NCI-H1436 (cell line): ENCODE data around the gene SLC25A20.
"Not testable (repeated sequence)": the region's sequence is repeated elsewhere in the genome, so short reads cannot be mapped to it uniquely, and the experiment has no call there.

Source experiments
- DNase-seq: peaks from one replicate; lab custom pipeline; 2025; lab: John Stamatoyannopoulos, UW

The SLC25A20 gene

DNA sequence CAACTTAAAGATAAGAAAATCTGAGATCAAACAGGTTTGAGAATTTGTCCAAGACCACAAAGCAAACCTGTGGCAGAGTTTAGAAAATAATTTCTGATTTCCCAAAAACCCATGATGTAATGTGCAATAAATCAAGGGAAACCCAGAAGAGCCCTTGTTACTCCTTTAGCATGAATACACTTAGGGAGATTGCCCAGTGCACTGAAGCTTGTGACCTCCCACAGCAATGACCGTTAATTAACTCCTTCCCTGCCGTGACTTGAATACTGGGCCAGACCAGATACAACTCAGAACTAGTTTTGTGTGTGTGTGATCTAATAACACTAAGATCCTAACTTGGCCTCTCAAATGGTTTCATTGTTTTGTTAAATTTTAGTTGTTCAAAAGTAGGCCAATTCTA is 53.5 kb downstream of the SLC25A20 start:
- DNase-seq: no peak

DNA sequence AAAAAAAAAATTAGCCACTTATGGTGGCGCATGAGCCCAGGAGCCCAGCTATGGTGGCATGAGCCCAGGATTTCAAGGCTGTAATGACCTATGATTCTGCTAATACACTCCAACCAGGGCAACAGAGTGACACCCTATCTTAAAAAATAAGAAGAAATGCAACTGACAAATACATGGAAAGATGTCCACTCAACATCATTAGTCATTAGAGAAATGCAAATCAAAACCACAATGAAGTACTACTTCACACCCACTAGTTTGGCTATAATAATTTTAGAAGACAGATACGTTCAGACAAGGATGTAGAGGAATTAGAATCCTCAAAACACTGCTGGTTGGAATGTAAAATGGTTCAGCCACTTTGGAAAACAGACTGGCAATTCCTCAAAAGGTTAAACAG is 61.5 kb downstream of the SLC25A20 start:
- no peak for DNase-seq

DNA sequence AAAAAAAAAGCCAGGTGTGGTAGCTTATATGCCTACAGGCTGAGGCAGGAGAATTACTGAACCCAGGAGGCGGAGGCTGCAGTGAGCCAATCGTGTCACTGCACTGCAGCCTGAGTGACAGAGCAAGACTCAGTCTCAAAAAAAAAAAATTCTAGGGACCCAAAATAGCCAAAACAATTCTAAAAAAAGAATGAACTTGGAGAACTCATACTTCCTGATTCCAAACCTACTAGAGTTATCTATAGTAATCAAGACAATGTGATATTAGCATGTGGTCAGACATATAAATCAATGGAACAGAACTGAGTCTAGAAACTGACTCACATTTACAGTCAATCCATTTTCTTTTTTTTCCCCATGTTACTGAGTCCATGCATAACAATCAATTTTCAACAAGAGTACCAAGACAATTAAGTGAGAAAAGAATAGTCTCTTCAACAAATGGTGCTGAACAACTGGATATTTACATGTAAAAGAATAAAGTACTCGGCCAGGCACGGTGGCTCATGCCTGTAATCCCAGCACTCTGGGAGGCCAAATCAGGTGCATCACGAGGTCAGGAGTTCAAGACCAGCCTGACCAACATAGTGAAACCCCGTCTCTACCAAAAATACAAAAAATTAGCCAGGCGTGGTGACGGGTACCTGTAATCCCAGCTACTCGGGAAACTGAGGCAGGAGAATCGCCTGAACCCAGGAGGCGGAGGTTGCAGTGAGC is 62.9 kb downstream of the SLC25A20 start:
- no peak for DNase-seq

DNA sequence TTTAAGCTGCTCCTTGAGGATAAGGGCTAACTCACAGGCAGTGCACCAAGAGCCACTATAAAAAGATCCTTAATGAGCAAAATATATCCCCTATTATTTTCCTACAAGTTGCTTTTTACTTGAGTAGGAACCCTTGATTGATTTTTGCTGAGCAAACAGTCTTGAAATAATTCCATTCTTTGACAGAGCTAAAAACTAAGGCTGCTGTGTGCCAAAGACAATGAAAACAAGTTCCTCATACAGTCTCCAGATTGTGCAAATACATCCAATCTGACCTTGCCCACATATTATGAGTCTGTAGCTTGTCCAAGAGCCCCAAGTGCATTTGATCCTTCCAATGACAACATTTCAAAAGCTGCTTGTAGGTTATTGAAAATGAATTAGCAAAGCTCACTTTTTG is 66.0 kb downstream of the SLC25A20 start:
- no peak for DNase-seq

DNA sequence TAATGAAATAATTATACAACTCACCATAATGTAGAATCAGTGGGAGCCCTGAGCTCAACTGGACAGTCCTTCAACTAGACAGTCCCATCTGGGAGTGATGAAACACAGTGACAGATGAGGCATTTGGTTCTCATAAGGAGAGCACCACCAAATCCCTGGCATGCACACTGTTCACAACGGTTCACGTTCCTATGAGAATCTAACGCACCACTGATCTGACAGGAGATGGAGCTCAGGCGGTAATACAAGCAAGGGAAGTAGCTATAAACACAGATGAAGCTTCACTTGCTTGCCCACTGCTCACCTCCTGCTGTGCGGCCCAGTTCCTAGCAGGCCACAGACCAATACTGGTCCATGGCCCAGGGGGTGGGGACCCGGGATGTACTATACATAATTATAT is 68.0 kb downstream of the SLC25A20 start:
- no peak for DNase-seq

DNA sequence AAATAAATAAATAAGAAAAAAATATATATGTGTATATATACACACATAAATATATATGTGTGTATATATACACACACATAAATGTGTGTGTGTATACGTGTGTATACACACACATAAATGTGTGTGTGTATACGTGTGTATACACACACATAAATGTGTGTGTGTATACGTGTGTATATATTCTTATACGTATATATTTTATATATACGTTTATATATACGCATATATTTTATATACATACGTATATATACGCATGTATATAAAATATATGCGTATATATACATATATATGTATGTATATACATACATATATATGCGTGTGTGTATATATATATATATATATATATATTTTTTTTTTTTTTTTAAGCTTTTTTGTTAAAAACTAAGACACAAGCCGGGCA is 69.2 kb downstream of the SLC25A20 start:
- not testable (repeated sequence) for DNase-seq

DNA sequence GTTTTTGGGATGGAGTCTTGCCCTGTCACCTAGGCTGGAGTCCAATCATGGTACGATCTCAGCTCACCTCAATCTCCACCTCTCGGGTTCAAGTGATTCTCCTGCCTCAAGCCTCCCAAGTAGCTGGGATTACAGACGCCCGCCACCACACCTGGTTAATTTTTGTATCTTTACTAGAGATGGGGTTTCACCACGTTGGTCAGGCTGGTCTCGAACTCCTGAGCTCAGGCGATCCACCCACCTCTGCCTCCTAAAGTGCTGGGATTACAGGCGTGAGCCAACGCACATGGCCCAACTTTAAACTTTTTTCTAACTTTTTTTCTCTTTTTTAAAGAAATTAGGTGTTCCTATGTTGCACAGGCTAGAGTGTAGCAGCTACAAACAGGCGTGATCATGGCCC is 70.8 kb downstream of the SLC25A20 start:
- DNase-seq: not testable (repeated sequence)

DNA sequence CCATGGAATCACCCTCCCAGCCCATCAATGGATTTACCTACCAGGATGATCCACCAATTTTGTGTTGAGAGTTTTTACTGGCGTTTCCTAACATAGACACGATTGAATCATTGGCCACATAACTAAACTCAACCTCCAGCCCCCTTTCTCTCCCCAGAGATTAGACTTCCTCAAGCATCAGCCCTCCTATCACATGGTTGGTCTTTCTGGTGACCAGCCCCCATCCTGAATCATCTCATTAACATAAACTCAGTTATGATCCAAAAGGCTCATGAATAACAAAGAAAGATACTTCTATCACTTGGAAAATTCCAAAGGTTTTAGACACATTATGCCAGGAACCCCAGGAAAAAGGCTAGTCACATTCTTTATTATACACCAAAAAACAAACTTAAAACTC is 72.2 kb downstream of the SLC25A20 start:
- no peak for DNase-seq

DNA sequence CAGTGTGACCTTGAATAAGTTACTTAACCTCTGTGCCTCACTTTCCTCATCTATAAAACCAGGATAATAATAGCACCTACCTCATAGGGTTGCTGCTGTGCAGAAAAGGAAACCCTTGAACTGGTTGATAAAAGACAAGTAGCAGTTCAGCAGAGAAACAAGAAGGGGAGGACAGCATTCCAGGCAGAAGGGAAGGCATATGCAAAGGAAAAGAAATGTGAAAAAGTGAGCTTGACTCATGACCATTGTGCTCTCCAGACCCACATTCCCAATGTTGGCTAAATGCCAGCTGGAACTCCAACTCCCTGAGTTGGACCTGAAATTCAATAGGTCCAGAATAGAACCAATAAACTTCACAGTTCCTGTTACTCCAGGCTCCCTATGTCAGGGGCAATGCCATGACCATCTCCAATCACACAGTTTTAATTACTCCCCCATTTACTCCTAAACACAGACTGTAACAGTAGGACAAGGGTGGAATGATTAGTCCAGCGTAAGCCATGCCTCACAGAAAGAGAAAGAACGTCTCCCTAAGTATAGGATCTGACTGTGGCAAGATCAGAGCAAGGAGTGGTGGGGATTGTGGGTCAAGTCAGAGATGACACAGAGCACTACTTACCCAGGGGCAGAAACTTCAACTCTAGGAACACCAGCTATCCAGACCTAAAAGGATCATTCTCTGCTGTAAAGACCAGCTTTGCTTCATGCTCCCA is 77.9 kb downstream of the SLC25A20 start:
- DNase-seq: no peak

DNA sequence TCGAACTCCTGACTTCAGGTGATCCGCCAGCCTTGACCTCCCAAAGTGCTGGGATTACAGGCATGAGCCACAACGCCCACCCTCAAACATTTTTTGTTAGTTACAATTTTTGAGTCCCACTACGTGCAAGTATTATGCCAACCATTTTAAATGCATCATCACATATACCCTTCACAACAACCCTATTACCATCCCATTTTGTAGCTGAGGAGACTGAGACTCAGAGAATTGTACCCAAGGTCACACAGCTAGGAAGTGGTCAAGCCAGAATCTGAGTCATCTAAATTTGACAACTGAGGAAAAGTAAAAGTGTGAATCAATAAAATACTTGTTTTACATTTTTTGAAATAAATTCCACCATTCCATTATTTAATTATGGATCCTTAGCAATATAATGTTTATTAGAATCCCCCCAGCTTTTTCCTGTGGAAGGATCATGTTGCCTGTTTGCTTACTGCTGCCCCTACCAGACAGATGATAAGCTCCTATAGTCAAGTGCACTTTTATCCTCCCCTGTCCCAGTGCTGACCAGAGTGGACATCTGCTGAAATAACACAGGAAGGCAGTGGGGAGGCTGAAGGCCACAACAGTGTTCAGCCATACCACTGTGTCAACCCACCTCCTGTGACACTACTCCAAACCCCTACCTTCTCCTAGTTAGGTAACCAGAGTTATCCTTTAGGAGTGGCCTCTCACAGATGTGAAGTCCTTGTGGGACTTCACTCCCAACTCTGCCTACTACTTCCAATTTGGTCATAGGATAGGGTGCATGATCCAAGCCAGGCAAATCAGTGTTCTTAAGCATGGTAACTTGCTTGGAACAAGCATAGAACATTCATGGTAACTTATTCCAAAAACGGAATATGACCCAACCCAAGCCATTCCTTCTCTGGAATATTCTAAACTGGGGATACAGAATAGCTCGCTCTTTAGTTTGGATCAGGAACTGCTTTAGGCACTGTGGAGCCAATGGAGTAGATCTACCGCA is 79.2 kb downstream of the SLC25A20 start:
- no peak for DNase-seq

DNA sequence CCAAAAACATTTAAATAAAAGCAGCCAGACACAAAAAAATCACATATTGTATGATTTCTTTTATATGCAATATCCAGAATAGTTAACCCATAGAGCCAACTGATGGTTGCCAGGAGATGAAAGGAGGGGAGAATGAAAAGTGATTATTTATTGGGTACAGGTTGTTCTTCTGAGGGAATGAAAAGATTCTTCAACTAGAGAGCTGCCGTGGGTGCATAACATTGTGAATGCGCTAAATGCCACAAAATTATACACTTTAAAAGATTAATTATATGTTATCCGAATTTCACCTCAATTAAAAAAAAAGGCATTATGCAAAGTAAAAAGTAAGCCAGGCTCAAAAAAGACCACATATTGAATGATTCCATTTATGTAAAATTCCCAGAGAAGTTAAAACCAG is 87.2 kb downstream of the SLC25A20 start:
- DNase-seq: no peak
